ENCODE measurements around the gene MDP1.

DNA sequence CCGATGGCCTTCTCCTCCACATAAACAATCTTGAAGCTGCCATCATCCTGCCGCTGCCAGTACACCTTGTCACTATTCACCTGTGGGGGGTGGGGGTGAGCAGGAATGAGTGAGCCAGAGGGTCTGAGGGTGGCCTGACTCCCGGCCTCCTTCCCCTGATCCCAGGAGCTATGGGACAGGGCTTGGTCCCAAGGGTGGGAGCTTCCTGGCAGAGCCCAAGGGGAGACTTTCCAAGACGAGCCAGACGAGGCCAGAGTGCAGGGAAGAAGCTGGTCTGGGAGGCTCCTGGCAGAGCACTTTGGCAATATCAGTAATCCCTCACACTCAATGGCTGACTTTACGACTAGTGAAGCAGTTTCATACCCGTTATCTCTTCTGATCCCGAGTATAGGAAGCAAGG, 39.6 kb upstream of the MDP1 start:
- TF ChIP-seq NFRKB (IDR thresholded peaks at IDR 0.05) (no peak), CTBP1 (IDR thresholded peaks at IDR 0.05; ENCODE audit: borderline replicate concordance) (no peak), FOXM1 (IDR thresholded peaks at IDR 0.05; ENCODE audit: borderline replicate concordance) (no peak), BHLHE40 (IDR thresholded peaks at IDR 0.05; ENCODE audit: borderline replicate concordance) (no peak), SP1 (IDR thresholded peaks at IDR 0.05) (no peak), FOXK2 (IDR thresholded peaks at IDR 0.05) (no peak), ARNT (IDR thresholded peaks at IDR 0.05) (no peak)
- TF ChIP-seq, protein P1, sequence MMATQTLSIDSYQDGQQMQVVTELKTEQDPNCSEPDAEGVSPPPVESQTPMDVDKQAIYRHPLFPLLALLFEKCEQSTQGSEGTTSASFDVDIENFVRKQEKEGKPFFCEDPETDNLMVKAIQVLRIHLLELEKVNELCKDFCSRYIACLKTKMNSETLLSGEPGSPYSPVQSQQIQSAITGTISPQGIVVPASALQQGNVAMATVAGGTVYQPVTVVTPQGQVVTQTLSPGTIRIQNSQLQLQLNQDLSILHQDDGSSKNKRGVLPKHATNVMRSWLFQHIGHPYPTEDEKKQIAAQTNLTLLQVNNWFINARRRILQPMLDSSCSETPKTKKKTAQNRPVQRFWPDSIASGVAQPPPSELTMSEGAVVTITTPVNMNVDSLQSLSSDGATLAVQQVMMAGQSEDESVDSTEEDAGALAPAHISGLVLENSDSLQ (IDR thresholded peaks at IDR 0.05) = no peak

Data from HEK293T (cell line).